GM12878 (cell line): ENCODE results near the gene PRDM2. TPM values are rescaled to one million over a fixed set of nuclear protein-coding genes. Genes with fewer than 3 reads are reported as not detected.

Source experiments
- ATAC-seq: fragments of 200-7000 bp; cut with Tn5 transposase; 3 replicates; pipeline ENCODE4 v1.9.1; 2020; ENCODE audit warnings: mild to moderate bottlenecking, moderate library complexity
- BruUV-seq: library from RNA; stranded (reverse); fragments of 400-500 nt; replicated peaks from 2 replicates; lab custom pipeline; 2021; lab: Mats Ljungman, UMichigan
- CTCF ChIA-PET: fragments of 300-600 bp; sonication (Branson Sonifier 250); formaldehyde crosslinking; extraction: SDS; loops from one replicate; lab custom pipeline; 2021; ENCODE audit warnings: inconsistent platforms; lab: Yijun Ruan, JAX
- POLR2A ChIA-PET: fragments of 350-600 bp; formaldehyde crosslinking; extraction: SDS; loops from one replicate; lab custom pipeline; 2021; ENCODE audit warnings: inconsistent platforms; lab: Charles Lee
- RAD21 ChIA-PET: fragments of 300-600 bp; sonication (Branson Sonifier 250); formaldehyde crosslinking; loops from one replicate; lab custom pipeline; 2023; ENCODE audit warnings: antibody characterized with exemption; ENCODE audit not compliant: unreplicated experiment; lab: Charles Lee
- SMC1A ChIA-PET: fragments of 300-600 bp; sonication (Branson Sonifier 250); formaldehyde crosslinking; loops from one replicate; lab custom pipeline; 2023; ENCODE audit not compliant: unreplicated experiment, uncharacterized antibody; lab: Charles Lee
- DNase-seq: peaks from one replicate; pipeline ENCODE4 v3.0.0-alpha.2; 2011; ENCODE audit warnings: low read depth, low spot score
- FAIRE-seq: peaks from 3 replicates; lab custom pipeline; 2011; peaks lifted over from hg19 to GRCh38; lab: Jason Lieb, UNC
- H2AFZ ChIP-seq: 2 replicates; pipeline ENCODE4 v1.6.0; 2011; ENCODE audit warnings: low read depth, low read length, control low read depth; ENCODE audit not compliant: control insufficient read depth
- H3K27ac ChIP-seq: 2 replicates; pipeline ENCODE4 v1.5.1; 2011; ENCODE audit warnings: control low read depth; ENCODE audit not compliant: control insufficient read depth, insufficient read depth
- H3K27me3 ChIP-seq, 2 experiments: replicated peaks in 1 of 2; 2 replicates each; pipeline versions ENCODE4 v1.6.0 to v1.6.1; 2011; ENCODE audit warnings: low read length in 1 of 2; ENCODE audit not compliant: control insufficient read depth in 2 of 2, insufficient read depth in 2 of 2
- H3K36me3 ChIP-seq, 2 experiments: 2 replicates each; pipeline ENCODE4 v1.5.1; 2011; ENCODE audit warnings: low read length in 1 of 2; ENCODE audit not compliant: control insufficient read depth in 2 of 2, insufficient read depth in 2 of 2
- H3K4me1 ChIP-seq: 2 replicates; pipeline ENCODE4 v1.6.1; 2011; ENCODE audit warnings: mild to moderate bottlenecking, low read length, moderate library complexity, mixed read lengths; ENCODE audit not compliant: control insufficient read depth, insufficient read depth
- H3K4me2 ChIP-seq: 2 replicates; pipeline ENCODE4 v1.6.0; 2011; ENCODE audit warnings: control low read depth; ENCODE audit not compliant: control insufficient read depth, insufficient read depth
- H3K4me3 ChIP-seq: fragments of 200-600 bp; sonication (generic); 2 replicates; pipeline ENCODE4 v1.5.1; 2016
- H3K79me2 ChIP-seq: 2 replicates; pipeline ENCODE4 v1.6.0; 2011; ENCODE audit warnings: low read length; ENCODE audit not compliant: control insufficient read depth, insufficient read depth
- H3K9ac ChIP-seq: 2 replicates; pipeline ENCODE4 v1.8.0; 2011; ENCODE audit warnings: low read length, control low read depth, mixed read lengths; ENCODE audit not compliant: control insufficient read depth, insufficient read depth
- H3K9me3 ChIP-seq: replicated peaks from 3 replicates; pipeline ENCODE4 v1.5.1; 2011; ENCODE audit warnings: mild to moderate bottlenecking, low read length; ENCODE audit not compliant: control insufficient read depth, insufficient read depth
- H4K20me1 ChIP-seq: 2 replicates; pipeline ENCODE4 v1.6.0; 2011; ENCODE audit not compliant: control insufficient read depth, insufficient read depth
- BHLHE40 ChIP-seq, 2 experiments: fragments of 450-650 bp in 1 of 2; IDR thresholded peaks; 2 replicates each; pipeline ENCODE4 v1.6.1; 2011 to 2017; ENCODE audit warnings: low read depth in 2 of 2, borderline replicate concordance in 1 of 2, improper control_type of control experiment in 1 of 2, low read length in 1 of 2, mild to moderate bottlenecking in 1 of 2
- CHD1 ChIP-seq: IDR thresholded peaks from 2 replicates; pipeline ENCODE4 v1.6.1; 2012; ENCODE audit warnings: low read depth, low read length, improper control_type of control experiment
- ESRRA ChIP-seq: IDR thresholded peaks from 2 replicates; pipeline ENCODE4 v1.6.1; 2012; ENCODE audit warnings: mild to moderate bottlenecking, low read length, improper control_type of control experiment
- FOS ChIP-seq: IDR thresholded peaks from 3 replicates; pipeline ENCODE4 v1.6.1; 2011; ENCODE audit warnings: borderline replicate concordance; ENCODE audit not compliant: insufficient read length; ENCODE audit errors: extremely low read depth
- HSF1 ChIP-seq: fragments of 150-350 bp; IDR thresholded peaks from 2 replicates; pipeline ENCODE4 v1.6.1; 2014; ENCODE audit warnings: mild to moderate bottlenecking, low read depth, low read length
- KDM1A ChIP-seq: fragments of 200-600 bp; sonication (generic); IDR thresholded peaks from 2 replicates; pipeline ENCODE4 v1.6.1; 2016; ENCODE audit warnings: borderline replicate concordance
- MEF2B ChIP-seq: fragments of 450-650 bp; IDR thresholded peaks from 2 replicates; pipeline ENCODE4 v1.6.1; 2018; ENCODE audit warnings: mild to moderate bottlenecking, moderate library complexity; ENCODE audit not compliant: partially characterized antibody, poor library complexity, severe bottlenecking
- RCOR1 ChIP-seq: conservative IDR thresholded peaks from 2 replicates; pipeline ENCODE4 v1.6.1; 2012; ENCODE audit warnings: low read depth, low read length, improper control_type of control experiment
- ZNF24 ChIP-seq: fragments of 450-650 bp; IDR thresholded peaks from 2 replicates; pipeline ENCODE4 v1.6.1; 2017; ENCODE audit warnings: antibody characterized with exemption, mild to moderate bottlenecking
- WGBS: methylation state at CpG from one replicate; pipeline ENCODE4 v1.1.6; 2016; ENCODE audit warnings: low lambda C conversion rate; ENCODE audit not compliant: insufficient replicate concordance, insufficient coverage; ENCODE audit errors: missing lambda C conversion rate; 5-methylcytosine and 5-hydroxymethylcytosine counted together
- in situ Hi-C: fragments of 300-500 bp; cut with MboI; formaldehyde crosslinking; loops from 9 replicates; pipeline ENCODE4 v1.14.3; 2018; ENCODE audit warnings: mixed read lengths
- intact Hi-C: fragments of 100-400 bp; cut with micrococcal nuclease; formaldehyde crosslinking; loops from one replicate; pipeline ENCODE4 v1.14.2; 2022; ENCODE audit not compliant: unreplicated experiment
- polyA plus RNA-seq, 11 experiments: library from polyadenylated mRNA; depleted of rRNA in 4 of 11; unstranded in 6 of 11; stranded (reverse) in 5 of 11; fragments of >200 nt; fragmentation: Nextera tagmentation in 4 of 11; fragmentation: Illumina TruSeq in 1 of 11; extraction: Ambion mirVana in 4 of 11; extraction: Trizol in 1 of 11; gene quantifications; 1 replicate in 1 of 11; 2 replicates in 10 of 11; pipeline versions ENCODE4 v1.2.1 to v1.2.3, GENCODE V29; 2011 to 2016; ENCODE audit warnings: inconsistent platforms in 2 of 11, missing spikeins in 2 of 11, low read depth in 1 of 11
- total RNA-seq, 4 experiments: library from RNA; depleted of rRNA in 3 of 4; stranded (reverse); fragments of >200 nt in 3 of 4; fragmentation: Illumina TruSeq in 1 of 4; extraction: Trizol in 1 of 4; gene quantifications; 2 replicates each; pipeline versions ENCODE4 v1.2.1 to v1.2.3, GENCODE V29; 2013 to 2021

Gene PRDM2
- total and polyA plus RNA-seq, 10 of the 15 experiments (the other 5 are each of a cell fraction or from before 2014, with no cell fraction given), result 8.4 to 45.1 (median 23.5) TPM

GRCh38 chr1:13829152-13829769 is 129.3 kb downstream of the PRDM2 start:
- RAD21 ChIA-PET, result no interaction called here
- SMC1A ChIA-PET, result interaction anchor here (1.5 kb wide), 1 partner anchor 131 kb away, joined by 6 read pairs; no protein-coding TSS in a partner anchor
- no TSS peak for BruUV-seq
- no peak for FAIRE-seq
- H3K9ac ChIP-seq, result no peak overlapping the region
- no peaks in the 10 kb centered on the region for H3K4me1 ChIP-seq
- intact Hi-C loops, result loop anchor here (1.0 kb wide), 1 partner anchor 131 kb away; no protein-coding TSS in a partner anchor
- DNase-seq, result no peak
- H4K20me1 ChIP-seq, result no peaks in the 10 kb centered on the region
- 43% methylated on average over 10 of the region's 10 CpGs for WGBS
- peak overlapping the region; percentile 45 for H2AFZ ChIP-seq
- H3K36me3 ChIP-seq, result no peaks in the 10 kb centered on the region
- no peaks in the 10 kb centered on the region for H3K9me3 ChIP-seq
- no peak overlapping the region for H3K4me3 ChIP-seq
- no peak overlapping the region for H3K4me2 ChIP-seq
- peak; percentile 23; the same call in 1 of the 3 replicates for ATAC-seq
- no peaks in the 10 kb centered on the region for H3K79me2 ChIP-seq
- TF ChIP-seq KDM1A (no peak), ESRRA (no peak), HSF1 (no peak)
- TF ChIP-seq, all 136 proteins: peak for 0
- no peaks in the 10 kb centered on the region; a peak in 1 of 4 replicates for H3K27me3 ChIP-seq
- ChIA-PET CTCF (interaction anchor here (0.6 to 2.9 kb wide), 12 partner anchors 12 to 383 kb away, joined by 3 to 11 read pairs (median 4); no protein-coding TSS in a partner anchor), POLR2A (no interaction called here)
- in situ Hi-C loops, result loop anchor here (5.0 kb wide), 1 partner anchor 128 kb away; no protein-coding TSS in a partner anchor
- no peak overlapping the region for H3K27ac ChIP-seq

DNA sequence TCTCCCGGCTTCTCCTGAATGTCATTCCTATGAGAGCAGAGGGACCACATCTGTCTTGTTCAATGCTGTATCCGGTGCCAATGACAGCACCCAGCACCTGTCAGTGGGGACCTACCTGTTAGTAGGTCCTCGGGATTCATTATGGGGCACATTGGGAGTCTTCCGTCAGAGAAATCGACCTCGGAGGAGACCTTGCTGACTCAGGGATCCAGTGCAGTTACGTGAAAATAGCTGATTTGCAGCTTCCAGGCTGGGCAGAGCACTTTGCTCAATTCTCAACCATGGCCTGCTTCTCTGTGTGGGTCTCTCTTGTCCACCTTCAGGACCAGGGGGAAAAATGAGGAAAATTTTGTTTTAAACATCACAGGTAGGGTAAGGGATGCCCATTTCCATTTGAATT is 130.2 kb downstream of the PRDM2 start:
- WGBS, result 39% methylated on average over 7 of the region's 7 CpGs
- TF ChIP-seq MEF2B (no peak), FOS (no peak), BHLHE40 (IDR thresholded peaks at IDR 0.05; ENCODE audit: borderline replicate concordance in 1 of 2, low read depth in 2 of 2, low read length in 1 of 2) (no peak), CHD1 (no peak), ZNF24 (no peak), RCOR1 (no peak)

More for the DNA sequence above, 130.2 kb downstream of the PRDM2 start:
- in situ Hi-C loops, result no loop called here
- SMC1A ChIA-PET, result no interaction called here
- no peak overlapping the region for H3K4me3 ChIP-seq
- H3K4me2 ChIP-seq, result no peak overlapping the region
- H2AFZ ChIP-seq, result no peak overlapping the region
- H3K9ac ChIP-seq, result no peak overlapping the region
- POLR2A ChIA-PET, result no interaction called here
- H3K27me3 ChIP-seq, result no peaks in the 10 kb centered on the region; a peak in 1 of 4 replicates
- RAD21 ChIA-PET, result interaction anchor here (1.2 kb wide), 1 partner anchor 98 kb away, joined by 3 read pairs; no protein-coding TSS in a partner anchor
- no peak for FAIRE-seq
- intact Hi-C loops, result no loop called here
- DNase-seq, result no peak
- no TSS peak for BruUV-seq
- ATAC-seq, result no peak
- no peaks in the 10 kb centered on the region for H4K20me1 ChIP-seq
- CTCF ChIA-PET, result interaction anchor here (2.1 kb wide), 1 partner anchor 130 kb away, joined by 10 read pairs; no protein-coding TSS in a partner anchor
- H3K9me3 ChIP-seq, result no peaks in the 10 kb centered on the region
- H3K79me2 ChIP-seq, result no peaks in the 10 kb centered on the region
- H3K27ac ChIP-seq, result no peak overlapping the region
- no peaks in the 10 kb centered on the region for H3K4me1 ChIP-seq
- H3K36me3 ChIP-seq, result no peaks in the 10 kb centered on the region
